GM18868 (cell line): Measurements from ENCODE around the gene L3MBTL4.

Source experiments
- ATAC-seq: cut with Tn5 transposase; IDR thresholded peaks from one replicate; pipeline ENCODE4 v1.9.1; 2021; ENCODE audit warnings: mild to moderate bottlenecking, moderate library complexity; ENCODE audit not compliant: unreplicated experiment

The L3MBTL4 gene

GRCh38 chr18:6009756-6010155, 405.0 kb downstream of the L3MBTL4 start:
- no peak for ATAC-seq

DNA sequence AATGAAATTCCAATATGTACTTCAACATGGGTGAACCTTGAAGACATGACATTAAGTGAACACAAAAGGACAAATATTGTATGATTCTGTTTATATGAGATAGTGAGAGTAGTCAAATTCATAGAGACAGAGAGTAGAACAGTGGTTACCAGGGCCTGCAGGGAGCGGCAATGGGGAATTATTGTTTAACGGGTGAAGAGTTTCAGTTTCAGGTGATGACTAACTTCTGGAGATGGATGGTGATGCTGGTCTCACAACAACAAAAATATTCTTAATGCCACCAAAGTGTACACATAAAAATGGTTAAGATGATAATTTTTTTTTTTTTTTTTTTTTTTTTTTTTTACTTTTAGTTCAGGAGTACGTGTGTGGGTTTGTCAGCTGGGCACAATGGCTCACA, 410.0 kb downstream of the L3MBTL4 start:
- peak; percentile 96 for ATAC-seq

- ATAC-seq: peak; percentile 76
Measured at GRCh38 chr18:6004119-6004518, 410.6 kb downstream of the L3MBTL4 start.

DNA sequence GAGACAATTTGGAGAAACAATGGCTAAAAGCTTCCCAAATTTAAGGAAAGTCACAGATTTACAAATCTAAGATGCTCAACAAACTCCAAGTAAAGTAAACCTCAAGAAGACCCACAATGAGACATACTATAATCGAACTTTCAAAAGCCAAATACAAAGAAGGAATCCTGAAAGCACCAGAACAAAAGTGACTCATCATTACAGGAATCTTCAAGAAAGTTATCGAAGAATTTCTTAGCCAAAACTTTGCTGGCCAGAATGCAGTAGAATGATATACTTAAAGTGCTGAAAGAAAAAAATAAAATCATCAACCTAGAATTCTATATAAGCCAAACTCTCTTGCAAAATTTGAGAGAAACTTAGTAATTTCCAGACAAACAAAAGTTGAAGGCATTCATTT, 412.8 kb downstream of the L3MBTL4 start:
- no peak for ATAC-seq

DNA sequence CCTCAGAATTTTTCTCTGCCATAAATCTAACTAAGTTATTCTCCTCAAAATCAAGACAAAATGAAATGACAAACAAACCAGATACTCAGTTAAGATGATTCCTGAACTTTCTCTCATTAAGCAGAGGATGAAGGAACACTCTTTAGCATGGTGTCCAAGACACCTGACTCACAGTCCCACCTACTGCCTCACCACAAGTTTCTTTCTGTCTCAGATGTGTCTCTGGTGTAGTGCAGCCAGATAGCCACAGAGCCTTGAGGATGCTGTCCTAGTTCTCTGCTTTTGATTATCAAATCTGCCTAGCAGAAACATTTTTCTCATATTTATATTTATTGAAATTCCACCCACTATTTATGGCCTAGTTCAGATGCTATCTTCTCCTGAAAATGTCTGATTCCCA, 415.8 kb downstream of the L3MBTL4 start:
- peak; percentile 99 for ATAC-seq

- peak; percentile 24 for ATAC-seq
Measured at GRCh38 chr18:5998166-5998881, 416.4 kb downstream of the L3MBTL4 start.

DNA sequence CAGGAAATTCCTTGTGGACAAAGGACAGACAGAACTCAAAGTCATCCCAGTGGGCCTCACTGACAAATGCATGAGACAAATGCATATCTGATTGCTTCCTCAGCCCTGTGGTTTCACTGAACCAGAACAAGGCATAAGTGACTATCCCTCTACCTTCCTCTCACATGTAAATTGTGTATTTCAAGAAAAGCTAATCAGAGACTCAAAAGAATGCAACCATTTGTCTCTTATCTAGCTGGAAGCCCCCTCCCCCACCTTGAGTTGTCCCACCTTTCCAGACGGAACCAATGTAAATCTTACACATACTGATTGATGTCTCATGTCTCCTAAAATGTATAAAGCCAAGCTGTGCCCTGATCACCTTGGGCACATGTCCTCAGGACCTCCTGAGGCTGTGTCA, 417.4 kb downstream of the L3MBTL4 start:
- no peak for ATAC-seq

- no peak for ATAC-seq
Measured at GRCh38 chr18:5995626-5996025, 419.1 kb downstream of the L3MBTL4 start.

GRCh38 chr18:5993938-5994337, 420.8 kb downstream of the L3MBTL4 start:
- ATAC-seq: no peak

DNA sequence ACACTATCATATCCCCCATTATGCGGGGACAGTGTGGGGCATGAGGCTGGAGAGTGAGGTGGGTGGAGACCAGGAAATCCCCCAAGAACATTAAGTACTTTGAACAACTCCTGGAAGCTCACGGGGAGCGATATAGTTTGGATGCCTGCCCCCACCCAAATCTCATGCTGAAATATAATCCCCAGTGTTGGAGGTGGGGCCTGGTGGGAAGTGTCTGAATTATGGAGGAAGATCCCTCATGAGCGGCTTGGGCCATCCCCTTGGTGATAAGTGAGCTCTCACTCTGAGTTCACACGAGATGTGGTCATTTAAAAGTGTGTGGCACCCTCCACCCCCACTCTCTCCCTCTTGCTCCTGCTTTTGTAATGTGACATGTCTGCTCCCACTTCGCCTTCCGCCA, 422.3 kb downstream of the L3MBTL4 start:
- ATAC-seq: no peak

GRCh38 chr18:5987249-5987648, 427.5 kb downstream of the L3MBTL4 start:
- ATAC-seq: no peak

DNA sequence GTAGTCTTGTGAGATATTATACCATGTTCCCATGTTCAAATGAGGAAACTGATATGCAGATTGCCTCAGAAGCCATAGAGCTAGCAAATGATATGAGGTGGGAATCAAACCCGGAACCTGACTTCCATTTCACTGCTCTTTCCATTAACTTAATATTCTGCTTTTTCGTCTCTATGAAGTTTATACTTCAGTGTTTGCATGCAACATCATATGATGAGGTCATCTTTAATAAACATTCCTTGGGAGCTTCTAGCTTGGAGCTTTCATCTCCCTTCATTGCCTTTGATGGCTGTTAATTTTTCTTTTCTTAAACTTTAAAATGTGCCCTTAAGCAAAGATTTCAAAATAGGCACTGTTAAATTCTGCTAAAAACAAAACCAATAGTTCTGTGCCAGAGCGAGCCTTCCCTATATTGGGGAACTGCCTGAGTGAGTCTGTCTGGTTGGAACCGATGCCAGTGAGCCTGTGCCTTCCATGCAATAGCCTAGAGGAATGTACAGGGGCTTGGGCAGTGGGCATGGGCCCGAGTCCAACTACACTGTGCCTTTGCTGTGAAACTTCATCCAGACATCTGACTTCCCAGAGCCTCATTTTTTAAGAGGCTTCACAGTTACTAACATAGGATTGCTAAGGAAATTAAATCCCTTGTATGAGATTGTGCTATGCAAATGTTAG, 428.3 kb downstream of the L3MBTL4 start:
- no peak for ATAC-seq

DNA sequence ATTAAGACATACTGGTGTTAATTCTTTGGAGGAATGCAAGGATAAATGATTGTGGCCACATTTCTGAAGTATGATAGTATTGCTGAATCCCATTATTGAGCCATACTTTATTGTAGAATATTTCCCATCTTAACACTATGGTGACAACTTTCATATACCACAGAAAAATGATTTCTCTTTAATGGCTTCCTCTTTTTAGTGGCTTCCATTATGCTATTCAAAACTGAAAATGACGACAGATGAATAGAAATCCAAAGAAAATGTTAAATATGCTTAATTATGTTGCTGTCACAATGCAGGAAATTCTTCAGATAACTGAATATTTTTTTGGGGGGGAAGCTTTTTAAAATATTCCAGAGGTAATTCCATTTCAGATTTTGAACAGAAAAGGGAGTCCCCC, 430.5 kb downstream of the L3MBTL4 start:
- no peak for ATAC-seq

DNA sequence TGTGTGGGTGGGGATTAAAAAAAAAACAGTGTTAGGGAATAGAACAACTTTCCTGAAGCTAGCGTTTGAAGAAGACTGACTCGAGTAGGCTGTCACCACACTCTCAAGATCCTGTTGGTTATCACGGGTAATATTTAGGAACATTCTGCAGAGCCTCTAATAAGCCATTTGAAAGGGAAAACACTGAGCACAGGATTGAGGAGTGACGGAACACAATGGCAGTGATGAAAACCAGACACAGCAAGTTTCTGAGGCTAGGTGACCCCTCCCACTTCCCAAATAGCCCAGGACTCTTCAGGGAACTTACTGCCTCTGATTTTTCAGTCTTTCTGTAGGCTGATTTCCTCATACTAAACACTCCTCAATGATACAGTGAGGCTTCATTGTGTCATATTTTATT, 431.2 kb downstream of the L3MBTL4 start:
- ATAC-seq: no peak

GRCh38 chr18:5982332-5982731, 432.4 kb downstream of the L3MBTL4 start:
- peak; percentile 46 for ATAC-seq

DNA sequence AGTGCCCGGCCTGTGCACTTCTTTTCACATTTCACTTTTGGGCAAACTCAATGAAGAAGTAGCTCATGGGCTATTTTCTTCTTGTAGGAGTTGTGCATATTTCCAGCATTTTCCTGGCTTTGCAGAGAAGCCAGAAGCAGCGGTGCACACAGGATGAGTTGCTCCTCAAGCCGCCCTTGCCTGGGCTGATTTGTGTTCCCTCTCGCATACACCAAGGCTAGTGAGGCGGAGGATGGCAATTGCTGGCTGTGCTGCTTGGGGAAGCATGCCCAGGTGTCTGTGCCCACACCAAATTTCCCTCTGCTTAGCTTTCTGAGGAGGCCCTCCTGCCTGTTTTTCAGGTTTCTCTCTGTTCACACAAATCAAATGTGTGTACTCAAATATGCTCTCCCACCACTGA, 434.0 kb downstream of the L3MBTL4 start:
- no peak for ATAC-seq

DNA sequence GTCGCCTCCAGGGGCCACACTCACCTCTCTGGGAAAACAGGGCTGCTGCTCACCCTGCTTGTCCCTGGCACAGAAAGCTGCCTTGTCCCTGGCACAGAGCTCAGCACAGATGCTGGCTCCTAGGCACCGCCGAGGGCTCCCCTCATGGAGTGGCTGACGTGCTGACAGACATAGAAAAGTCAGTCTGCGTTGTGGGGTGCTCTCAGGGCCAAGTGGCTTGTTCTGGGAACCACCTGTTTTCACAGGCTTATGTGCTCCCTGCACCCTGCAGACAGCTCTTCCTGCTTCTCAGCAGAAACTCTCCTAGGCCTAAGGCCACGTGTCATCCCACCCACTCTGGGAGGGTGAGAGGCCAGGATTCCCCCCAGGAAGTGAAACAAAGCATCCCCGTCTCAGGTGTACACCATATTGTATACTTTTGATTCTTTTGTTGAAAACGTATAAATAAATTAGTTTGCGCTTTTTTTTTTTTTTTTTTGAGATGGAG, 434.7 kb downstream of the L3MBTL4 start:
- ATAC-seq: peak; percentile 63

GRCh38 chr18:5979176-5979888, 435.4 kb downstream of the L3MBTL4 start:
- no peak for ATAC-seq

DNA sequence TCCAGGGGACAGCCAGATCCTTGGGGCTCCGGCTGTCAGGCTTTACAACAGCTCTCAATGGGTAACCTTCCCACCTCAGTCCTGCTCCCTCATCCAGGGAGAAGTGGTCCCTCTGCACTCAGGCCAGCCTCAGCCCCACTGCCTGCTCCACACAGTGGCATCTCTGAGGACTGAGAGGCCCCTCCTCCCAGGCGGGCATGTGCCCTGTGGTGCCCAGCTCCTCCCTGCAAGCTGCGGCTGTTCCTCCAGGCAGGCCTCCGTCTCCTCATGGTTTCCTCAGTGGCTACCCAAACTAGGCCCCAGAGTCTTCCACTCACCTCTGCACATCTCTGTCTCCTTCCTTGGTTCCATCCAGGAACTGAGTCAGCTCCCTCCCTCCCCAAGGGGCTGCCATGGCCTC, 437.7 kb downstream of the L3MBTL4 start:
- ATAC-seq: no peak

- peak; percentile 63 for ATAC-seq
Measured at GRCh38 chr18:5975111-5976002, 439.4 kb downstream of the L3MBTL4 start.

DNA sequence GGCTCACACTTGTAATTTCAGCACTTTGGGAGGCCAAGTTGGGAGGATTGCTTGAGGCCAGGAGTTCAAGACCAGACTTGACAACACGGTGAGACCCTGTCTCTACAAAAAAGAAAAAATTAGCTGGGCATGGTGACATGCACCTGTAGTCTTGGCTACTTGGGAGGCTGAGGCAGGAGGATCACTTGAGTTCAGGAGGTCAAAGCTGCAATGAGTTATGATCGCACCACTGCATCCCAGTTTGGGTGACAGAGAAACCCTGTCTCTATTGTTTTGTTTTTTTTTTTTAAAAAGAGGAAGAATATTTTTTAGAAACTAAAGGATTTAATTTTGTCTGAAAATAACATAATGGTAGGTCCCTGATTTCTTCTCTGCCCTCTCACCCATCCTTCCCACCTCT, 440.0 kb downstream of the L3MBTL4 start:
- no peak for ATAC-seq
